BLaER1 (cell line): ENCODE measurements around the gene NUFIP2.
"Not testable (repeated sequence)": the region's sequence is repeated elsewhere in the genome, so short reads cannot be mapped to it uniquely, and the experiment has no call there.

Experiments used
- H3K27ac ChIP-seq: shearing (Covaris generic); formaldehyde crosslinking; 2 replicates; pipeline ENCODE4 v1.8.1; 2022
- H3K27me3 ChIP-seq: shearing (Covaris generic); formaldehyde crosslinking; 2 replicates; pipeline ENCODE4 v1.8.1; 2022
- H3K36me3 ChIP-seq: shearing (Covaris generic); formaldehyde crosslinking; 2 replicates; pipeline ENCODE4 v1.8.1; 2022
- H3K4me1 ChIP-seq: shearing (Covaris generic); formaldehyde crosslinking; 2 replicates; pipeline ENCODE4 v1.8.1; 2022
- H3K4me2 ChIP-seq: shearing (Covaris generic); formaldehyde crosslinking; 2 replicates; pipeline ENCODE4 v1.8.1; 2022
- H3K4me3 ChIP-seq: shearing (Covaris generic); formaldehyde crosslinking; 2 replicates; pipeline ENCODE4 v1.8.1; 2022
- H3K9ac ChIP-seq: shearing (Covaris generic); formaldehyde crosslinking; 2 replicates; pipeline ENCODE4 v1.8.1; 2022
- H3K9me3 ChIP-seq: shearing (Covaris generic); formaldehyde crosslinking; 2 replicates; pipeline ENCODE4 v1.8.1; 2022
- H4K20me1 ChIP-seq: shearing (Covaris generic); formaldehyde crosslinking; 2 replicates; pipeline ENCODE4 v1.8.1; 2022
- Cebpa-rat ChIP-seq: shearing (Covaris generic); IDR thresholded peaks from 2 replicates; pipeline ENCODE4 v1.8.1; 2022

Gene NUFIP2

GRCh38 chr17:29293890-29294579 is at the start of gene NUFIP2:
TSS of gene NUFIP2 (minus strand) at chr17:29294148. CDS start at chr17:29294059, 89 bp downstream.
- Histone ChIP-seq H3K4me1 (peaks cover 33% of the 10 kb centered on the region), H3K27ac (peak within 1 kb of the TSS; percentile 97), H3K4me3 (peak within 1 kb of the TSS; percentile 98), H3K9me3 (no peaks in the 10 kb centered on the region), H3K36me3 (peaks cover 17% of the 10 kb centered on the region), H3K9ac (peak within 1 kb of the TSS; percentile 97), H4K20me1 (peaks cover 40% of the 10 kb centered on the region), H3K27me3 (no peaks in the 10 kb centered on the region), H3K4me2 (peak within 1 kb of the TSS; percentile 86)
- TF ChIP-seq Cebpa-rat: no peak

GRCh38 chr17:29342158-29342765 is 48.3 kb upstream of the NUFIP2 start:
- no peaks in the 10 kb centered on the region for H4K20me1 ChIP-seq
- no peak for TF ChIP-seq Cebpa-rat
- no peak overlapping the region for H3K9ac ChIP-seq
- peaks cover 11% of the 10 kb centered on the region; the same call in 1 of the 2 replicates for H3K4me1 ChIP-seq
- no peaks in the 10 kb centered on the region for H3K27me3 ChIP-seq
- peak overlapping the region; percentile 33 for H3K4me2 ChIP-seq
- no peaks in the 10 kb centered on the region for H3K36me3 ChIP-seq
- no peak overlapping the region for H3K27ac ChIP-seq
- H3K4me3 ChIP-seq: no peak overlapping the region
- no peaks in the 10 kb centered on the region for H3K9me3 ChIP-seq

- TF ChIP-seq Cebpa-rat: no peak
- no peak overlapping the region for H3K9ac ChIP-seq
- H3K4me3 ChIP-seq: no peak overlapping the region
- no peaks in the 10 kb centered on the region for H3K9me3 ChIP-seq
- H3K27me3 ChIP-seq: no peaks in the 10 kb centered on the region
- H3K36me3 ChIP-seq: no peaks in the 10 kb centered on the region
- H4K20me1 ChIP-seq: no peaks in the 10 kb centered on the region
- H3K4me2 ChIP-seq: peak overlapping the region; percentile 33
- H3K27ac ChIP-seq: no peak overlapping the region
- H3K4me1 ChIP-seq: peaks cover 11% of the 10 kb centered on the region; the same call in 1 of the 2 replicates
Observed at GRCh38 chr17:29341726-29342125, 47.8 kb upstream of the NUFIP2 start.

GRCh38 chr17:29339016-29339415 is 45.1 kb upstream of the NUFIP2 start:
- not testable (repeated sequence) for H3K9ac ChIP-seq, H3K4me3 ChIP-seq, H3K9me3 ChIP-seq, H3K27me3 ChIP-seq, H3K4me2 ChIP-seq, H3K27ac ChIP-seq, H4K20me1 ChIP-seq, H3K36me3 ChIP-seq
- peaks cover 11% of the 10 kb centered on the region; the same call in 1 of the 2 replicates for H3K4me1 ChIP-seq

- H3K4me2 ChIP-seq: no peak overlapping the region
- H3K27ac ChIP-seq: no peak overlapping the region
- H3K4me1 ChIP-seq: no peaks in the 10 kb centered on the region
- no peaks in the 10 kb centered on the region for H3K9me3 ChIP-seq
- H3K27me3 ChIP-seq: no peaks in the 10 kb centered on the region
- H3K36me3 ChIP-seq: no peaks in the 10 kb centered on the region
- no peak for TF ChIP-seq Cebpa-rat
- H3K4me3 ChIP-seq: no peak overlapping the region
- H4K20me1 ChIP-seq: no peaks in the 10 kb centered on the region
- no peak overlapping the region for H3K9ac ChIP-seq
Observed at GRCh38 chr17:29331708-29332085, 37.7 kb upstream of the NUFIP2 start.

- Histone ChIP-seq H3K9ac (no peak overlapping the region), H3K27me3 (no peaks in the 10 kb centered on the region), H3K4me2 (no peak overlapping the region), H3K27ac (no peak overlapping the region), H3K9me3 (no peaks in the 10 kb centered on the region), H3K4me3 (no peak overlapping the region), H4K20me1 (no peaks in the 10 kb centered on the region), H3K4me1 (no peaks in the 10 kb centered on the region), H3K36me3 (no peaks in the 10 kb centered on the region)
- no peak for TF ChIP-seq Cebpa-rat
Observed at GRCh38 chr17:29331075-29331707, 37.2 kb upstream of the NUFIP2 start.

- Histone ChIP-seq H3K9me3 (no peaks in the 10 kb centered on the region), H3K36me3 (no peaks in the 10 kb centered on the region), H3K4me3 (no peak overlapping the region), H3K4me2 (no peak overlapping the region), H3K4me1 (no peaks in the 10 kb centered on the region), H4K20me1 (no peaks in the 10 kb centered on the region), H3K9ac (no peak overlapping the region), H3K27me3 (no peaks in the 10 kb centered on the region), H3K27ac (no peak overlapping the region)
- no peak for TF ChIP-seq Cebpa-rat
Observed at GRCh38 chr17:29327412-29327811, 33.5 kb upstream of the NUFIP2 start.

GRCh38 chr17:29326023-29326813 is 32.3 kb upstream of the NUFIP2 start:
- Histone ChIP-seq H3K27me3 (no peaks in the 10 kb centered on the region), H3K4me3 (no peak overlapping the region), H3K4me1 (no peaks in the 10 kb centered on the region), H3K4me2 (no peak overlapping the region), H4K20me1 (no peaks in the 10 kb centered on the region), H3K9ac (no peak overlapping the region), H3K27ac (no peak overlapping the region), H3K36me3 (no peaks in the 10 kb centered on the region), H3K9me3 (no peaks in the 10 kb centered on the region)
- no peak for TF ChIP-seq Cebpa-rat

GRCh38 chr17:29322363-29322762 is 28.4 kb upstream of the NUFIP2 start:
- Histone ChIP-seq H3K4me1 (no peaks in the 10 kb centered on the region), H3K4me2 (no peak overlapping the region), H3K27me3 (no peaks in the 10 kb centered on the region), H3K36me3 (no peaks in the 10 kb centered on the region), H3K9ac (no peak overlapping the region), H3K4me3 (no peak overlapping the region), H3K27ac (no peak overlapping the region), H3K9me3 (no peaks in the 10 kb centered on the region), H4K20me1 (no peaks in the 10 kb centered on the region)
- TF ChIP-seq Cebpa-rat: no peak
